Activated CD4-positive, alpha-beta memory T cell treated with anti-CD3 and anti-CD28 coated beads for 36 hours (primary cell): ENCODE data around the gene FSD1L. TPM values are rescaled to one million over a fixed set of nuclear protein-coding genes. Genes with fewer than 3 reads are reported as not detected.
"Not testable (repeated sequence)": the region's sequence is repeated elsewhere in the genome, so short reads cannot be mapped to it uniquely, and the experiment has no call there.

Source experiments
- CTCF ChIA-PET: fragments of 350-600 bp; sonication (Branson Sonifier 250); formaldehyde crosslinking; loops from one replicate; lab custom pipeline; 2021; ENCODE audit warnings: antibody characterized with exemption, inconsistent platforms; lab: Charles Lee
- POLR2A ChIA-PET: fragments of 350-600 bp; sonication (Branson Sonifier 250); formaldehyde crosslinking; loops from one replicate; lab custom pipeline; 2021; ENCODE audit warnings: antibody characterized with exemption; lab: Charles Lee
- DNase-seq: peaks from one replicate; pipeline ENCODE4 v3.0.0-alpha.2; 2020
- H3K27ac Mint-ChIP-seq: one replicate; pipeline ENCODE4 v1.8.0; 2021; ENCODE audit warnings: mixed read lengths
- H3K27me3 Mint-ChIP-seq: one replicate; pipeline ENCODE4 v1.8.0; 2021; ENCODE audit warnings: mixed read lengths
- H3K36me3 Mint-ChIP-seq: one replicate; pipeline ENCODE4 v1.8.0; 2021; ENCODE audit warnings: mixed read lengths
- H3K4me1 Mint-ChIP-seq: one replicate; pipeline ENCODE4 v1.8.0; 2021; ENCODE audit warnings: low read depth, mixed read lengths
- H3K4me3 Mint-ChIP-seq: one replicate; pipeline ENCODE4 v1.8.0; 2021; ENCODE audit warnings: mild to moderate bottlenecking, mixed read lengths
- H3K9me3 Mint-ChIP-seq: one replicate; pipeline ENCODE4 v1.8.0; 2021; ENCODE audit warnings: mixed read lengths
- intact Hi-C: fragments of 100-400 bp; cut with micrococcal nuclease; formaldehyde crosslinking; loops from one replicate; pipeline ENCODE4 v1.15.1; 2023
- total RNA-seq, 2 experiments: library from RNA; stranded (reverse); gene quantifications; one replicate each; pipeline ENCODE4 v1.2.3, GENCODE V29; 2021

Gene FSD1L
- total RNA-seq, 2 experiments from 2014 or later, result 3.2 to 3.6 TPM

DNA sequence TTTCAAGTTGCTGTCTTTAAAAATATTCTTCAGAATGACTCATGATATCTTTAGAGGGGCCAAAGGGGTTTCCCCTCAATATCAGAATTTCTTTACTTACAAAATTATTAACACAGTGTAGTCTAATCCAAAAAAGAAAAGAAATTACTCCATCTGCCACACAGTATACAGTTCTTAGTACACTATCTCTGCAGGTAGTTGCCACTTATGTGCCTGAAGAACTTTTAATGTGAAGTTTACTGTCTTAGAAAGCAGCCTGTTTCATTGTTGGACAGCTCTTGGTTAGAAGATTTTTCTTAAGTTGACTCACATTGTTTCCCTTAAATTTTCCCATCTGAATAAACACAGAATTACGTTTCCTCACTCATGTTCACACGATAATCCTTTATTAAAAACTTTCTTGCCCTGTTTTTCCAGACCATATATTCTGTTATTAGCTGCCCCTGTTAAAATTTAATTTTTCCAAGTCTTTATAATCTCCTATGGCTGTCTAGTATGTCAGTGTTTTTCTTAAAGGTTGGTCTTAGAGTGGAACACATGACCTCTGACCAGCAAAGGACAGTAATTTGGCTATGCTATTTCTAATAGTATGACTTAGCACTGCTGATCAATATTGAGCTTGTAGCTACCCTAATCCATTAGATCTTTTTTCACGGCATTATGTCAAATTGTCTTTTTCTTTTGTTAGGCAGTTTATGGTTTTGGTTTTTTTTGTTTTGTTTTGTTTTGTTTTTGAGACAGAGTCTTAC lies 88.3 kb downstream of the FSD1L start:
- ChIA-PET POLR2A (interaction anchor here (0.6 kb wide), 1 partner anchor 23 kb away, joined by 3 read pairs; no protein-coding TSS in a partner anchor), CTCF (no interaction called here)
- no peak overlapping the region for H3K4me3 Mint-ChIP-seq
- H3K36me3 Mint-ChIP-seq, result peaks cover 2% of the 10 kb centered on the region
- H3K9me3 Mint-ChIP-seq, result no peaks in the 10 kb centered on the region
- intact Hi-C loops, result no loop called here
- H3K27me3 Mint-ChIP-seq, result no peaks in the 10 kb centered on the region
- H3K4me1 Mint-ChIP-seq, result peaks cover 22% of the 10 kb centered on the region
- DNase-seq, result no peak
- no peak overlapping the region for H3K27ac Mint-ChIP-seq

DNA sequence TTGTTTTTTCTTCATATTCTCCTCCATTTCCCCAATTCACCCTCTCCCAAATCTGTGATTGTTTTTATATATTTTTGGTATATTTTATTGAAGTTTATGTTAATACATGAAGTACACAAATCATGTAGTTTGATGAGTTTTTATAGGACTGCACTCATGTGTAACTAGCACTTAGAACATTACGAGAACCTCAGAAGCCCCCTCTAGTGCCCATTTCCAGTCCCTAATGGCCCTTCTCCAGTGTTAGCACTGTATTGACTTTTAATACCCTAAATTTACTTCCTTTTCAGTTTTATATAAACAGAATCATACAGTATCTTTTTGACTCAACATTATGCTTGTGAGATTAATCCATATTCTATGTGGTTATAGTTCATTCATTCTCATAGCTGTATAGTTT lies 91.6 kb downstream of the FSD1L start:
- no peak overlapping the region for H3K27ac Mint-ChIP-seq
- DNase-seq, result no peak
- ChIA-PET CTCF (no interaction called here), POLR2A (no interaction called here)
- no peak overlapping the region for H3K4me3 Mint-ChIP-seq
- no peaks in the 10 kb centered on the region for H3K27me3 Mint-ChIP-seq
- intact Hi-C loops, result no loop called here
- H3K9me3 Mint-ChIP-seq, result no peaks in the 10 kb centered on the region
- H3K4me1 Mint-ChIP-seq, result peaks cover 20% of the 10 kb centered on the region
- H3K36me3 Mint-ChIP-seq, result peaks cover 2% of the 10 kb centered on the region

DNA sequence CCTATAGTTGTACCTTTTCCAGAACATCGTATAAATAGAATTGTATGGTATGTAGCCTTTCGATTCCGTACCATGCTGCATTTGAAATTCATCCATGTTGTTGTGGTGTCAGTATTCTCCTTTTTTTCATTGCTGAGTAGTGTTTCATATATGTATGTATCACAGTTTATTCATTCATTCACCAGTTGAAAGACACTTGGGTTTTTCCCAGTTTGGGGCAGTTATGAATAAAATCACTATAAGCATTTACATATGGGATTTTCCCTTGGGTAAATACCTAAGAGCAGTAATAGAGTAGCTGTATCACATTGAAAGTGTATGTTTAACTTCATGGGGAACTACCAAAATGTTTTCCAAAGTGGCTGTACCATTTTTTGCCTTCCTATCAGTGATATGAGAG lies 94.0 kb downstream of the FSD1L start:
- no peaks in the 10 kb centered on the region for H3K27me3 Mint-ChIP-seq
- intact Hi-C loops, result loop anchor here (1.0 to 10.0 kb wide), 5 partner anchors 15 to 1747 kb away; partner anchors contain the start of genes FSD1L and TMEM38B
- no peak overlapping the region for H3K4me3 Mint-ChIP-seq
- no peak for DNase-seq
- peaks cover 9% of the 10 kb centered on the region for H3K4me1 Mint-ChIP-seq
- H3K27ac Mint-ChIP-seq, result peak overlapping the region; percentile 24
- H3K9me3 Mint-ChIP-seq, result no peaks in the 10 kb centered on the region
- ChIA-PET CTCF (interaction anchor here (0.6 kb wide), 1 partner anchor 579 kb away, joined by 3 read pairs; no protein-coding TSS in a partner anchor), POLR2A (no interaction called here)
- H3K36me3 Mint-ChIP-seq, result peaks cover 2% of the 10 kb centered on the region

DNA sequence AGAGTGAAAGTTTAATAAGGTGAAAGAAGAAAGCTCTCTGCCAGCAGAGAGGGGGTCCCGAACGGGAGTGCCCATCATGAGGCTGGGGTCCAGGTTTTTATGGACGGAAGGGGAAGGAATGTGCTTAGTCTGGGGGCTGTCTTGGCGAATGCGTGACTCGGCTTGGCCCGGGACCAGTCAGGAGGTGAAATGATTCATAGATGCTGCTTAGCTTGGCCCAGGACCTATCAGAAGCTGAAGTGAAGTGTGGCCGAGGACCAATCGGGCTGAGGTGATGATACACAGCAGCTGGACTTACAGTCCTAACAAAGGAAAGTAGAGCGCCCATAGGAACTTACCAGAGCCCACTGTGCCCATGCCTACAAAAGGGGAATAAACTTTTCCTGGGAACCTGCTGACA lies 106.2 kb downstream of the FSD1L start:
- Mint-ChIP-seq H3K27me3 (no peaks in the 10 kb centered on the region), H3K27ac (no peak overlapping the region), H3K4me1 (peaks cover 12% of the 10 kb centered on the region), H3K4me3 (no peak overlapping the region), H3K9me3 (no peaks in the 10 kb centered on the region), H3K36me3 (peaks cover 3% of the 10 kb centered on the region)
- DNase-seq, result no peak
- intact Hi-C loops, result no loop called here
- ChIA-PET CTCF (no interaction called here), POLR2A (interaction anchor here (1.4 kb wide), 1 partner anchor 807 kb away, joined by 3 read pairs; the partner anchor contains the start of gene NIPSNAP3A)

DNA sequence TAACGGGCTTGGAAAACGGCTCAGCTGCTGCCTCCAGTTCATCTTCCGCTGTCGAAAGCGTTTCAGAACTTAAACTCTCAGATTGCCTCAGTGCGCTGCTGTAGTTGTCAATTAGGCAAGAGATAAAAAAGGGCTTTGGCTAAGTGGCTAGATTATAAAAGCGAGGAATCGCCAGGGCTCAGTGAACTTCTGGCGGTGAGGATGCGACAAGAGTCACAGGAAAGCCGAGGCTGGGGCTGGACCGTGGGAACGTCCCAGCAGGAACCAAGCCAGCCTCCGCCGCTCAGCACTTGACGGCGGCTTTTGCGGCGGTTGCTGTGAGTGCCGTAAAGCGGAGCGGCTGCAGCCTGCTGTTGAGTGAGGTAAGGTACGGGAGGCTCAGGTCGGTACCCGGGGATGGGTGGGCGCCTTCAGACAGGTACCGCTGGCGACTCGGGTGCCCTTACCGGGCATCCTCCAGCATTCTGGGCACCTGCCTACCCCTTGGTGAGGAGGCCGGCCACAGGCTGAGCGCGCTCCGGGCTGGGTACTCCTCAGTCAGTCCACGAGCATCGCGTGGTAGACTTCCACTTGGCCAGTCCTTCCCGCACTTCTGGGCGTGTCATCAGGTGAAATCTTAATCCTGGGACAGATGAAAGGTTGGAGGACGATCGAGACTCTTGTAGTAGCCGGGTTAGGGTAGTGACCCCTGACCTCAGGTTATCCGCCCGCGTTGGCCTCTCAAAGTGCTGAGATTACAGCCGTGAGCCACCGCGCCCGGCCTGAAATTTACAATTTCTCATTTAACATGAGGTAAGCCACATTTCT lies 110.2 kb downstream of the FSD1L start, which contains the start of gene FKTN:
Gene FKTN (plus strand): TSS at position 328 of the 807 bp plus-strand sequence. CDS start 16,902 bp downstream, outside the sequence.
- H3K36me3 Mint-ChIP-seq, result peaks cover 24% of the 10 kb centered on the region
- peak within 1 kb of the TSS; percentile 94 for H3K4me3 Mint-ChIP-seq
- no peaks in the 10 kb centered on the region for H3K27me3 Mint-ChIP-seq
- DNase-seq, result peak; percentile 90
- CTCF ChIA-PET, result no interaction called here
- POLR2A ChIA-PET, result interaction anchor here (0.6 kb wide), 2 partner anchors 97 to 1615 kb away, joined by 3 to 7 read pairs; no protein-coding TSS in a partner anchor
- intact Hi-C loops, result loop anchor here (1.0 to 5.0 kb wide), 5 partner anchors 16 to 811 kb away; partner anchors contain the start of genes NIPSNAP3A and TMEM38B
- peaks cover 21% of the 10 kb centered on the region for H3K4me1 Mint-ChIP-seq
- peaks cover 12% of the 10 kb centered on the region for H3K9me3 Mint-ChIP-seq
- H3K27ac Mint-ChIP-seq, result peak within 1 kb of the TSS; percentile 52

DNA sequence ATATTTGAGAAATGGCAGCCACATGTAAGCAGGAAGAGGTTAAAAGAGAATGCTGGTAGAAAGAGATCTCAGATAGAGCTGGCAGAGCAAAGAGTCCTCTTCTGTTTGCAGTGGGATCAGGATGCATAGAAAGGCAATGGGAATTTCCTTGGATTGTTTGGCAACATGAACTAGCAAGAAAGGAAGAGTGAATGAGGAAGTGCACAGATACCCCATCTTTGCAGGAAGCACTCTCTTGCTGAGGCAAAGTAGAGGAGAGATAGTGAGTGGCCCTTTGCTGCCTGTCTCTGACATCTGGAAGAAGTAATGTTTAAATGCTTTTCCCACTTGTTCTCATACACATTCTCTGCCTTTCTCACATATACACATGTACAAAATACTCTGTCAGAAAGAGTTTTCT lies 124.6 kb downstream of the FSD1L start:
- Mint-ChIP-seq H3K36me3 (peaks cover 34% of the 10 kb centered on the region), H3K4me1 (no peaks in the 10 kb centered on the region), H3K4me3 (no peak overlapping the region), H3K27ac (no peak overlapping the region), H3K27me3 (no peaks in the 10 kb centered on the region), H3K9me3 (peaks cover 30% of the 10 kb centered on the region)
- CTCF ChIA-PET, result no interaction called here
- no peak for DNase-seq
- intact Hi-C loops, result no loop called here
- POLR2A ChIA-PET, result no interaction called here

DNA sequence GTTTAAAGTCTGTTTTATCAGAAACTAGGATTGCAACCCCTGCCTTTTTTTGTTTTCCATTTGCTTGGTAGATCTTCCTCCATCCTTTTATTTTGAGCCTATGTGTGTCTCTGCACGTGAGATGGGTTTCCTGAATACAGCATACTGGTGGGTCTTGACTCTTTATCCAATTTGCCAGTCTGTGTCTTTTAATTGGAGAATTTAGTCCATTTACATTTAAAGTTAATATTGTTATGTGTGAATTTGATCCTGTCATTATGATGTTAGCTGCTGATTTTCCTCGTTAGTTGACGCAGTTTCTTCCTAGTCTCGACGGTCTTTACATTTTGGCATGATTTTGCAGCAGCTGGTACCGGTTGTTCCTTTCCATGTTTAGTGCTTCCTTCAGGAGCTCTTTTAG lies 132.1 kb downstream of the FSD1L start:
- CTCF ChIA-PET, POLR2A ChIA-PET, H3K27me3 Mint-ChIP-seq, DNase-seq, H3K4me1 Mint-ChIP-seq, intact Hi-C loops, H3K27ac Mint-ChIP-seq, H3K9me3 Mint-ChIP-seq, H3K4me3 Mint-ChIP-seq: not testable (repeated sequence)
- peaks cover 21% of the 10 kb centered on the region for H3K36me3 Mint-ChIP-seq

DNA sequence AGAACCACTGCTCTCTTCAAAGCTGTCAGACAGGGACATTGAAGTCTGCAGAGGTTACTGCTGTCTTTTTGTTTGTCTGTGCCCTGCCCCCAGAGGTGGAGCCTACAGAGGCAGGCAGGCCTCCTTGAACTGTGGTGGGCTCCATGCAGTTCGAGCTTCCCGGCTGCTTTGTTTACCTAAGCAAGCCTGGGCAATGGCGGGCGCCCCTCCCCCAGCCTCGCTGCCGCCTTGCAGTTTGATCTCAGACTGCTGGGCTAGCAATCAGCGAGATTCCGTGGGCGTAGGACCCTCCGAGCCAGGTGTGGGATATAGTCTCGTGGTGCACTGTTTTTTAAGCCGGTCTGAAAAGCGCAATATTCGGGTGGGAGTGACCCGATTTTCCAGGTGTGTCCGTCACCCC lies 133.7 kb downstream of the FSD1L start:
- intact Hi-C loops, CTCF ChIA-PET, H3K4me3 Mint-ChIP-seq, DNase-seq, POLR2A ChIA-PET, H3K27me3 Mint-ChIP-seq, H3K27ac Mint-ChIP-seq, H3K9me3 Mint-ChIP-seq, H3K4me1 Mint-ChIP-seq: not testable (repeated sequence)
- H3K36me3 Mint-ChIP-seq, result peaks cover 10% of the 10 kb centered on the region

DNA sequence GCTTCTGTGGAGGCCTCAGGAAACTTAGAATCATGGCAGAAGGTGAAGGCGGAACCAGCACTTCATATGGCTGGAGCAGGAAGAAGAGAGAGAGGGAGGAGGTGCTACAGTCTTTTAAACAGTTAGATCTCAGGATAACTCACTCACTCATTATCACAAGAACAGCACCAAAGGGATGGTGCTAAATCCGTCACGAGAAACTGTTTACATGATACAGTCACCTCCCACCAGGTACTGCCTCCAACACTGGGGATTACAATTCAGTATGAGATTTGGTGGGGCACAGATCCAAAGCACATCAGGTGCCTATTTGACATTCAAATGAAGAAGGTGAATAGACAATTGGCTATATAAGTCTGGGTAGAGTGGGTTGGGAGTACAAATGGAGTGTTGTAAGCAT lies 145.3 kb downstream of the FSD1L start:
- ChIA-PET POLR2A (no interaction called here), CTCF (no interaction called here)
- Mint-ChIP-seq H3K9me3 (peaks cover 18% of the 10 kb centered on the region), H3K4me3 (no peak overlapping the region), H3K4me1 (no peaks in the 10 kb centered on the region), H3K27me3 (no peaks in the 10 kb centered on the region), H3K36me3 (peaks cover 37% of the 10 kb centered on the region), H3K27ac (no peak overlapping the region)
- intact Hi-C loops, result no loop called here
- no peak for DNase-seq

Other genes starting within 250 kb of the FSD1L start
- 10 to 100 TPM; 11.8 to 12.2 TPM for gene SLC44A1, start 203.4 kb upstream of the FSD1L start, total RNA-seq
- gene FKTN, start 110.1 kb downstream of the FSD1L start, total RNA-seq, result 10 to 100 TPM; 15.8 to 16.8 TPM
- gene TAL2, start 214.4 kb downstream of the FSD1L start, total RNA-seq, result not detected
- gene TMEM38B, start 246.5 kb downstream of the FSD1L start, total RNA-seq, result 10 to 100 TPM; 12.1 to 13.8 TPM